HepG2 (cell line): Measurements from ENCODE around the gene NOS1AP. TPM values are rescaled to one million over a fixed set of nuclear protein-coding genes. Genes with fewer than 3 reads are reported as not detected.

Experiments used
- AGO2 ChIP-seq: fragments of 200-400 bp; formaldehyde crosslinking; optimal IDR thresholded peaks from 2 replicates; pipeline ENCODE3; 2017; ENCODE audit warnings: mild to moderate bottlenecking, low read depth, low read length, moderate library complexity
- ATF7-NPFF ChIP-seq: sonication (generic); formaldehyde crosslinking; IDR thresholded peaks from 2 replicates; pipeline ENCODE4 v1.8.1; 2023; ENCODE audit warnings: mild to moderate bottlenecking, low read depth, missing genetic modification reagents, moderate library complexity
- CHCHD3 ChIP-seq: sonication (generic); formaldehyde crosslinking; IDR thresholded peaks from 2 replicates; pipeline ENCODE4 v1.8.0; 2022; ENCODE audit warnings: mild to moderate bottlenecking, missing genetic modification reagents, moderate library complexity
- CREM ChIP-seq, 2 experiments: sonication (generic) in 1 of 2; formaldehyde crosslinking in 1 of 2; IDR thresholded peaks; 2 replicates each; pipeline versions ENCODE4 v1.4.0 to v1.6.1; 2016 to 2020; ENCODE audit warnings: antibody characterized with exemption in 1 of 2, mild to moderate bottlenecking in 1 of 2, missing genetic modification reagents in 1 of 2
- GABPB1 ChIP-seq: IDR thresholded peaks from 2 replicates; pipeline ENCODE4 v1.6.1; 2016; ENCODE audit warnings: mild to moderate bottlenecking, missing genetic modification reagents, moderate library complexity, missing compliant biosample characterization
- JUN ChIP-seq: sonication (generic); formaldehyde crosslinking; IDR thresholded peaks from 2 replicates; pipeline ENCODE4 v1.4.0; 2020; ENCODE audit warnings: mild to moderate bottlenecking, missing genetic modification reagents
- MXD4 ChIP-seq: IDR thresholded peaks from 2 replicates; pipeline ENCODE4 v1.6.1; 2016; ENCODE audit warnings: mild to moderate bottlenecking, missing biosample characterization, missing genetic modification reagents
- NFATC3 ChIP-seq: sonication (generic); formaldehyde crosslinking; IDR thresholded peaks from 2 replicates; pipeline ENCODE4 v1.5.1; 2020; ENCODE audit warnings: mild to moderate bottlenecking, missing genetic modification reagents
- NFIB ChIP-seq: sonication (generic); formaldehyde crosslinking; IDR thresholded peaks from 2 replicates; pipeline ENCODE4 v1.9.0; 2021; ENCODE audit warnings: missing genetic modification reagents, mild to moderate bottlenecking, borderline replicate concordance
- RCOR2 ChIP-seq: IDR thresholded peaks from 2 replicates; pipeline ENCODE4 v1.6.1; 2016; ENCODE audit warnings: missing biosample characterization, missing genetic modification reagents
- SMAD9 ChIP-seq: sonication (generic); formaldehyde crosslinking; IDR thresholded peaks from 2 replicates; pipeline ENCODE4 v1.5.1; 2020; ENCODE audit warnings: mild to moderate bottlenecking, missing genetic modification reagents
- SMARCE1 ChIP-seq: fragments of 450-650 bp; IDR thresholded peaks from 2 replicates; pipeline ENCODE4 v1.6.1; 2017; ENCODE audit warnings: borderline replicate concordance
- SP1 ChIP-seq, 2 experiments: fragments of 450-650 bp in 1 of 2; sonication (generic) in 1 of 2; formaldehyde crosslinking in 1 of 2; IDR thresholded peaks; 2 replicates each; pipeline versions ENCODE4 v1.4.0 to v1.6.1; 2016 to 2020; ENCODE audit warnings: missing genetic modification reagents in 1 of 2
- SP4 ChIP-seq: sonication (generic); formaldehyde crosslinking; IDR thresholded peaks from 2 replicates; pipeline ENCODE4 v1.8.1; 2023; ENCODE audit warnings: mild to moderate bottlenecking, missing genetic modification reagents
- SRF ChIP-seq: IDR thresholded peaks from 2 replicates; pipeline ENCODE4 v1.6.1; 2011; ENCODE audit warnings: mild to moderate bottlenecking, low read depth, low read length, moderate library complexity
- TCF12 ChIP-seq, 2 experiments: fragments of 450-650 bp in 1 of 2; sonication (generic) in 1 of 2; formaldehyde crosslinking in 1 of 2; IDR thresholded peaks; 2 replicates each; pipeline versions ENCODE4 v1.6.1 to v1.8.0; 2017 to 2022; ENCODE audit warnings: antibody characterized with exemption in 1 of 2, mild to moderate bottlenecking in 1 of 2, missing genetic modification reagents in 1 of 2, moderate library complexity in 1 of 2
- XBP1 ChIP-seq: sonication (generic); formaldehyde crosslinking; IDR thresholded peaks from 2 replicates; pipeline ENCODE4 v1.5.0; 2020; ENCODE audit warnings: missing genetic modification reagents
- ZBTB49 ChIP-seq: sonication (generic); formaldehyde crosslinking; IDR thresholded peaks from 2 replicates; pipeline ENCODE4 v1.4.0; 2020; ENCODE audit warnings: missing genetic modification reagents, borderline replicate concordance
- ZNF451 ChIP-seq: sonication (generic); formaldehyde crosslinking; IDR thresholded peaks from 2 replicates; pipeline ENCODE4 v1.5.0; 2020; ENCODE audit warnings: mild to moderate bottlenecking, missing genetic modification reagents
- ZNF543 ChIP-seq: sonication (generic); formaldehyde crosslinking; IDR thresholded peaks from 2 replicates; pipeline ENCODE4 v1.4.0; 2020; ENCODE audit warnings: mild to moderate bottlenecking, missing genetic modification reagents
- ZNF777 ChIP-seq: sonication (generic); formaldehyde crosslinking; IDR thresholded peaks from 2 replicates; pipeline ENCODE4 v1.4.0; 2020; ENCODE audit warnings: missing genetic modification reagents
- polyA plus RNA-seq, 8 experiments: library from polyadenylated mRNA; depleted of rRNA in 3 of 8; stranded (reverse) in 7 of 8; unstranded in 1 of 8; fragments of >200 nt; fragmentation: Illumina TruSeq in 4 of 8; extraction: Trizol in 4 of 8; gene quantifications; 2 replicates each; pipeline versions ENCODE4 v1.2.1 to v1.2.3, GENCODE V29; 2011 to 2016; ENCODE audit warnings: low read depth in 4 of 8, missing spikeins in 1 of 8, mixed read lengths in 1 of 8; ENCODE audit not compliant: insufficient read depth in 1 of 8
- total RNA-seq, 5 experiments: library from RNA; depleted of rRNA; stranded (reverse); fragments of >200 nt; fragmentation: Illumina TruSeq; extraction: Trizol; gene quantifications; 2 replicates each; pipeline ENCODE4 v1.2.3, GENCODE V29; 2016; ENCODE audit warnings: low read depth in 1 of 5
- TF ChIP-seq, protein P1 (sequence below): sonication (generic); formaldehyde crosslinking; conservative IDR thresholded peaks from 2 replicates; pipeline ENCODE4 v1.8.0; 2022; ENCODE audit warnings: mild to moderate bottlenecking, moderate library complexity, missing genetic modification reagents
- TF ChIP-seq, protein P2 (sequence below): sonication (generic); formaldehyde crosslinking; IDR thresholded peaks from 2 replicates; pipeline ENCODE4 v1.4.0; 2020; ENCODE audit warnings: mild to moderate bottlenecking, missing genetic modification reagents

NOS1AP gene
- total and polyA plus RNA-seq, 2 of the 13 experiments (the other 11 are each of a cell fraction or from before 2014, with no cell fraction given): 2.0 to 3.3 TPM

DNA sequence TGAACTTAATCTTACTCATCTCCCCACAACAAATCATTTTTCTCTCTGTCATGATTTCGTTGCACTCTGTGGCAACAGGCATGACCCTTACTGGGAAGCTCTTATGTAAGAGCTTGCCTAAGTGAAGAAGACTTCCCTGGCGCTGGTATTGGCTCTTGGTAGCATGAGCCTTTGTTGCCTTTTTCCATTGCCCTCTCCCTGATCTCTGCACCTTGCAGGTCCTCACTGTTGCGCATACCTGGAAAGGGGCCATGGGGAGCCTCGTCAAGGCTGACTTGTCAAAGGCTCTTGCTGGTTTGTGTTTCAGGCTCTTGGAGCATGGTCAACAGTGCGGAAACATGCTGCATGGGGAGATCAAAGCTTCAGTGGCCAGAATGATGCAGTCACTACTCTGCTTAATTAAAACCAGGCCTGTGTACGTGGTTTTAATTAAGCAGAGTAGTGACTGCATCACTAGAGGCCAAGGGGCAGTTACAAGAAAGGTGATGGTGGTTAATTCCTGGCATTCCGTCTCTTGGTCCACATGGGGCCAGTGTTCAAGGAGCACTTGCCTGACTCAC, 165.8 kb downstream of the NOS1AP start (continued):
- TF ChIP-seq TCF12 (IDR thresholded peaks at IDR 0.05) (no peak), TCF12 (CRISPR knock-in tag; IDR thresholded peaks at IDR 0.05) (no peak), MXD4 (CRISPR knock-in tag) (no peak), SP4 (CRISPR knock-in tag) (0 out of 2 replicates have a peak, but pooled peaks have one; percentile 25), SP1 (IDR thresholded peaks at IDR 0.05) (no peak), SP1 (CRISPR knock-in tag; IDR thresholded peaks at IDR 0.05) (no peak), SRF (no peak), ZNF543 (CRISPR knock-in tag) (no peak), ZNF451 (CRISPR knock-in tag) (peak; percentile 38; the same call in 1 of the 2 replicates), XBP1 (CRISPR knock-in tag) (no peak), JUN (CRISPR knock-in tag) (no peak), NFATC3 (CRISPR knock-in tag) (no peak), GABPB1 (CRISPR knock-in tag) (no peak), AGO2 (no peak), CHCHD3 (CRISPR knock-in tag) (no peak), RCOR2 (peak; percentile 70; the same call in 1 of the 2 replicates), ZBTB49 (CRISPR knock-in tag) (no peak), SMAD9 (CRISPR knock-in tag) (no peak), CREM (IDR thresholded peaks at IDR 0.05) (peak; percentile 49; the same call in 1 of the 2 replicates), CREM (CRISPR knock-in tag; IDR thresholded peaks at IDR 0.05) (no peak), SMARCE1 (no peak), NFIB (no peak), ATF7-NPFF (CRISPR knock-in tag) (no peak), ZNF777 (CRISPR knock-in tag) (no peak)
- TF ChIP-seq, protein P1, sequence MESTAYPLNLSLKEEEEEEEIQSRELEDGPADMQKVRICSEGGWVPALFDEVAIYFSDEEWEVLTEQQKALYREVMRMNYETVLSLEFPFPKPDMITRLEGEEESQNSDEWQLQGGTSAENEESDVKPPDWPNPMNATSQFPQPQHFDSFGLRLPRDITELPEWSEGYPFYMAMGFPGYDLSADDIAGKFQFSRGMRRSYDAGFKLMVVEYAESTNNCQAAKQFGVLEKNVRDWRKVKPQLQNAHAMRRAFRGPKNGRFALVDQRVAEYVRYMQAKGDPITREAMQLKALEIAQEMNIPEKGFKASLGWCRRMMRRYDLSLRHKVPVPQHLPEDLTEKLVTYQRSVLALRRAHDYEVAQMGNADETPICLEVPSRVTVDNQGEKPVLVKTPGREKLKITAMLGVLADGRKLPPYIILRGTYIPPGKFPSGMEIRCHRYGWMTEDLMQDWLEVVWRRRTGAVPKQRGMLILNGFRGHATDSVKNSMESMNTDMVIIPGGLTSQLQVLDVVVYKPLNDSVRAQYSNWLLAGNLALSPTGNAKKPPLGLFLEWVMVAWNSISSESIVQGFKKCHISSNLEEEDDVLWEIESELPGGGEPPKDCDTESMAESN (CRISPR knock-in tag): no peak
- TF ChIP-seq, protein P2, sequence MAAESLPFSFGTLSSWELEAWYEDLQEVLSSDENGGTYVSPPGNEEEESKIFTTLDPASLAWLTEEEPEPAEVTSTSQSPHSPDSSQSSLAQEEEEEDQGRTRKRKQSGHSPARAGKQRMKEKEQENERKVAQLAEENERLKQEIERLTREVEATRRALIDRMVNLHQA (CRISPR knock-in tag): no peak
